KMS-11 (cell line): ENCODE measurements around the gene ATG13.

ENCODE experiments used
- H2AFZ ChIP-seq: fragments of 200-600 bp; sonication (generic); 2 replicates; pipeline ENCODE4 v1.6.1; 2016; ENCODE audit warnings: antibody characterized with exemption, mixed run types, low read depth
- H3K27ac ChIP-seq: fragments of 200-600 bp; sonication (generic); 2 replicates; pipeline ENCODE4 v1.6.1; 2016; ENCODE audit warnings: mild to moderate bottlenecking, mixed run types
- H3K27me3 ChIP-seq: fragments of 200-600 bp; sonication (generic); 2 replicates; pipeline ENCODE4 v1.6.1; 2017; ENCODE audit warnings: mild to moderate bottlenecking, low read depth, mixed run types, moderate library complexity; ENCODE audit not compliant: insufficient read depth
- H3K36me3 ChIP-seq: fragments of 200-600 bp; sonication (generic); 2 replicates; pipeline ENCODE4 v1.6.1; 2017; ENCODE audit warnings: mild to moderate bottlenecking, mixed run types; ENCODE audit not compliant: insufficient read depth
- H3K4me1 ChIP-seq: fragments of 200-600 bp; sonication (generic); 2 replicates; pipeline ENCODE4 v1.6.1; 2016; ENCODE audit warnings: mild to moderate bottlenecking, low read depth, mixed run types; ENCODE audit not compliant: poor library complexity, severe bottlenecking
- H3K4me2 ChIP-seq: fragments of 200-600 bp; sonication (generic); 2 replicates; pipeline ENCODE4 v1.7.0; 2016; ENCODE audit warnings: mild to moderate bottlenecking, mixed run types
- H3K4me3 ChIP-seq: fragments of 200-600 bp; sonication (generic); IDR thresholded peaks from 2 replicates; pipeline ENCODE4 v1.6.1; 2017; ENCODE audit warnings: low read depth, low read length, mixed read lengths; ENCODE audit not compliant: insufficient read depth
- H3K79me2 ChIP-seq: fragments of 200-600 bp; sonication (generic); 2 replicates; pipeline ENCODE4 v1.6.1; 2016; ENCODE audit warnings: low read depth, mixed run types; ENCODE audit not compliant: insufficient read depth
- H3K9ac ChIP-seq: fragments of 200-600 bp; sonication (generic); 2 replicates; pipeline ENCODE4 v1.6.1; 2016; ENCODE audit warnings: mild to moderate bottlenecking, mixed run types
- H4K20me1 ChIP-seq: fragments of 200-600 bp; sonication (generic); 2 replicates; pipeline ENCODE4 v1.6.1; 2016; ENCODE audit warnings: mild to moderate bottlenecking, mixed run types; ENCODE audit not compliant: insufficient read depth
- TF ChIP-seq, protein P1 (sequence below): fragments of 200-600 bp; sonication (generic); conservative IDR thresholded peaks from 2 replicates; pipeline ENCODE4 v1.6.1; 2017; ENCODE audit warnings: low read depth, mild to moderate bottlenecking, antibody characterized with exemption, low read length, moderate library complexity, mixed read lengths

The ATG13 gene

GRCh38 chr11:46603704-46604308, 13.5 kb upstream of the ATG13 start:
- Histone ChIP-seq H3K27ac (no peak overlapping the region), H3K27me3 (no peaks in the 10 kb centered on the region), H3K79me2 (no peaks in the 10 kb centered on the region), H2AFZ (no peak overlapping the region), H3K4me1 (no peaks in the 10 kb centered on the region), H3K9ac (no peak overlapping the region), H4K20me1 (no peaks in the 10 kb centered on the region), H3K36me3 (no peaks in the 10 kb centered on the region), H3K4me3 (no peak overlapping the region), H3K4me2 (no peak overlapping the region)
- TF ChIP-seq, protein P1, sequence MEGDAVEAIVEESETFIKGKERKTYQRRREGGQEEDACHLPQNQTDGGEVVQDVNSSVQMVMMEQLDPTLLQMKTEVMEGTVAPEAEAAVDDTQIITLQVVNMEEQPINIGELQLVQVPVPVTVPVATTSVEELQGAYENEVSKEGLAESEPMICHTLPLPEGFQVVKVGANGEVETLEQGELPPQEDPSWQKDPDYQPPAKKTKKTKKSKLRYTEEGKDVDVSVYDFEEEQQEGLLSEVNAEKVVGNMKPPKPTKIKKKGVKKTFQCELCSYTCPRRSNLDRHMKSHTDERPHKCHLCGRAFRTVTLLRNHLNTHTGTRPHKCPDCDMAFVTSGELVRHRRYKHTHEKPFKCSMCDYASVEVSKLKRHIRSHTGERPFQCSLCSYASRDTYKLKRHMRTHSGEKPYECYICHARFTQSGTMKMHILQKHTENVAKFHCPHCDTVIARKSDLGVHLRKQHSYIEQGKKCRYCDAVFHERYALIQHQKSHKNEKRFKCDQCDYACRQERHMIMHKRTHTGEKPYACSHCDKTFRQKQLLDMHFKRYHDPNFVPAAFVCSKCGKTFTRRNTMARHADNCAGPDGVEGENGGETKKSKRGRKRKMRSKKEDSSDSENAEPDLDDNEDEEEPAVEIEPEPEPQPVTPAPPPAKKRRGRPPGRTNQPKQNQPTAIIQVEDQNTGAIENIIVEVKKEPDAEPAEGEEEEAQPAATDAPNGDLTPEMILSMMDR: no peak

DNA sequence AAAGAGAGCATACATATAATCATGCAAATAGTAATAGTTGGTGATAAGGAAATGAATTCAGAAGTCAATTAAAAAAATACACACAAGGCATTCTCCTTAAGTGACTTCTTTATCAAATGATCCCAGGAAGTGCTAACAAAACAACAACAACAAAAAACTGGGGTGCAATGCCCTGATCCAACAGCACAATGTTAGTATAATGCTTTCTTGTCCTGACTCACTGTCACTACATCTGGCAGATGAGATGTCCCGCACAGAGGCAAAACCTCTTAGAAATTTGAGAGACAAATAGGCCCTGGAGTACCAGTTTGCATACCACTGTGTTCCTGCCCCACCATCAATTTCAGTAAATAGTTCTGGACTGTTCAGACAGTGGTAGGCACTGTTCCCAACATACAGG, 12.6 kb upstream of the ATG13 start:
- TF ChIP-seq, protein P1: no peak
- Histone ChIP-seq H3K79me2 (no peaks in the 10 kb centered on the region), H2AFZ (no peak overlapping the region), H3K27ac (no peak overlapping the region), H3K9ac (no peak overlapping the region), H3K36me3 (no peaks in the 10 kb centered on the region), H3K4me2 (no peak overlapping the region), H4K20me1 (no peaks in the 10 kb centered on the region), H3K4me3 (no peak overlapping the region), H3K4me1 (no peaks in the 10 kb centered on the region), H3K27me3 (no peaks in the 10 kb centered on the region)

GRCh38 chr11:46607516-46607915, 9.8 kb upstream of the ATG13 start:
- Histone ChIP-seq H3K36me3 (no peaks in the 10 kb centered on the region), H4K20me1 (no peaks in the 10 kb centered on the region), H3K4me3 (no peak overlapping the region), H3K9ac (no peak overlapping the region), H3K4me2 (no peak overlapping the region), H3K27ac (no peak overlapping the region), H3K4me1 (no peaks in the 10 kb centered on the region), H2AFZ (no peak overlapping the region), H3K27me3 (no peaks in the 10 kb centered on the region), H3K79me2 (no peaks in the 10 kb centered on the region)
- TF ChIP-seq, protein P1: no peak

DNA sequence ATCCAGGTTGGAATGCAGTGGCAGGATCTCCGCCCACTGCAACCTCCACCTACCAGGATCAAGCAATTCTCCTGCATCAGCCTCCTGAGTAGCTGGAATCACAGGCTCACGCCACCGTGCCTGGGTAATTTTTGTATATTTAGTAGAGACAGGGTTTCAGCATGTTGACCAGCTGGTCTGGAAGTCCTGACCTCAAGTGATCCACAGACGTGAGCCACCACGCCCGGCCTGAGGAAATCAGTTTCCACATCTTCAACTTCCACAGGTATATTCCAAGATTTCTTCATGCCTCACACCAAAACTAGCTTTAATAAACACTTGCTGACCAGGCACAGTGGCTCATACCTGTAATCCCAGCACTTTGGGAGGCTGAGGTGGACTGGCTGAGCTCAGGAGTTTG, 8.0 kb upstream of the ATG13 start:
- Histone ChIP-seq H3K9ac (no peak overlapping the region), H3K4me2 (no peak overlapping the region), H3K27ac (no peak overlapping the region), H3K4me3 (no peak overlapping the region), H3K36me3 (no peaks in the 10 kb centered on the region), H4K20me1 (no peaks in the 10 kb centered on the region), H3K27me3 (no peaks in the 10 kb centered on the region), H3K4me1 (no peaks in the 10 kb centered on the region), H2AFZ (no peak overlapping the region), H3K79me2 (no peaks in the 10 kb centered on the region)
- TF ChIP-seq, protein P1: no peak
